Gastroesophageal sphincter (tissue), 3 donors: Measurements from ENCODE around the gene ASIC4.

Source experiments
- EP300 ChIP-seq: sonication (generic); formaldehyde crosslinking; IDR thresholded peaks from one replicate; pipeline ENCODE4 v1.6.1; 2017; ENCODE audit warnings: antibody characterized with exemption, mild to moderate bottlenecking
- POLR2A ChIP-seq, 2 donors: fragments of 450-650 bp; IDR thresholded peaks; one replicate each; pipeline ENCODE4 v1.6.1; 2017; ENCODE audit warnings: antibody characterized with exemption in 2 of 2, mild to moderate bottlenecking in 2 of 2, moderate library complexity in 1 of 2
- POLR2AphosphoS5 ChIP-seq: sonication (generic); formaldehyde crosslinking; IDR thresholded peaks from one replicate; pipeline ENCODE4 v1.6.1; 2017; ENCODE audit warnings: antibody characterized with exemption
- TF ChIP-seq, protein P1 (sequence below), 4 experiments: fragments of 200-600 bp in 2 of 4; fragments of 450-650 bp in 2 of 4; sonication (generic) in 1 of 4; IDR thresholded peaks; one replicate each; pipeline ENCODE4 v1.5.1; 2017 to 2019; ENCODE audit warnings: antibody characterized with exemption in 4 of 4, mild to moderate bottlenecking in 2 of 4, moderate library complexity in 2 of 4

DNA sequence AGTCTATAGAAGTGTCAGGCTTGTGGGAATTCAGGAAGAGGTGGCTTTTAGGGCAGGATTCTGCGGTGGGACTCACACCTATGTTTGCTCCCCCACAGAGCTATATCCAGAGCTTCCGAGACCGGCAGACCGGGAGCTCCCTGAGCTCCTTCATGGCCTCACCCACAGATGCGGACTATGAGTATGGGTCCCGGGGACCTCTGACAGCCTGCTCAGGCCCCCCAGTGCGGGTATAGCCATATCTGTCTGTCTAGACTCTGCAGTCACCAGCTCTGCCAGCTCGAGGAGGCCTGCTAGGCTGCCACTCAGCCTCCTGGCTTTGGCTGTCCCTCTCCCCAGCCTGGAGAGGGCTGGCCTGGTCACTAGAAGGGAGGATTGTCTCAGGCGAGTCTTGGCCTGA is 35.3 kb downstream of the ASIC4 start:
- TF ChIP-seq, protein P1, sequence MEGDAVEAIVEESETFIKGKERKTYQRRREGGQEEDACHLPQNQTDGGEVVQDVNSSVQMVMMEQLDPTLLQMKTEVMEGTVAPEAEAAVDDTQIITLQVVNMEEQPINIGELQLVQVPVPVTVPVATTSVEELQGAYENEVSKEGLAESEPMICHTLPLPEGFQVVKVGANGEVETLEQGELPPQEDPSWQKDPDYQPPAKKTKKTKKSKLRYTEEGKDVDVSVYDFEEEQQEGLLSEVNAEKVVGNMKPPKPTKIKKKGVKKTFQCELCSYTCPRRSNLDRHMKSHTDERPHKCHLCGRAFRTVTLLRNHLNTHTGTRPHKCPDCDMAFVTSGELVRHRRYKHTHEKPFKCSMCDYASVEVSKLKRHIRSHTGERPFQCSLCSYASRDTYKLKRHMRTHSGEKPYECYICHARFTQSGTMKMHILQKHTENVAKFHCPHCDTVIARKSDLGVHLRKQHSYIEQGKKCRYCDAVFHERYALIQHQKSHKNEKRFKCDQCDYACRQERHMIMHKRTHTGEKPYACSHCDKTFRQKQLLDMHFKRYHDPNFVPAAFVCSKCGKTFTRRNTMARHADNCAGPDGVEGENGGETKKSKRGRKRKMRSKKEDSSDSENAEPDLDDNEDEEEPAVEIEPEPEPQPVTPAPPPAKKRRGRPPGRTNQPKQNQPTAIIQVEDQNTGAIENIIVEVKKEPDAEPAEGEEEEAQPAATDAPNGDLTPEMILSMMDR (IDR thresholded peaks at IDR 0.05): no peak
- TF ChIP-seq EP300 (no peak), POLR2A (IDR thresholded peaks at IDR 0.05) (no peak), POLR2AphosphoS5 (no peak)
